Smooth muscle cell of the brain vasculature (primary cell): Measurements from ENCODE around the gene FSTL4.

Experiments used
- DNase-seq: peaks from one replicate; pipeline ENCODE4 v3.0.0-alpha.2; 2012; ENCODE audit warnings: low read depth, low spot score

The FSTL4 gene

DNA sequence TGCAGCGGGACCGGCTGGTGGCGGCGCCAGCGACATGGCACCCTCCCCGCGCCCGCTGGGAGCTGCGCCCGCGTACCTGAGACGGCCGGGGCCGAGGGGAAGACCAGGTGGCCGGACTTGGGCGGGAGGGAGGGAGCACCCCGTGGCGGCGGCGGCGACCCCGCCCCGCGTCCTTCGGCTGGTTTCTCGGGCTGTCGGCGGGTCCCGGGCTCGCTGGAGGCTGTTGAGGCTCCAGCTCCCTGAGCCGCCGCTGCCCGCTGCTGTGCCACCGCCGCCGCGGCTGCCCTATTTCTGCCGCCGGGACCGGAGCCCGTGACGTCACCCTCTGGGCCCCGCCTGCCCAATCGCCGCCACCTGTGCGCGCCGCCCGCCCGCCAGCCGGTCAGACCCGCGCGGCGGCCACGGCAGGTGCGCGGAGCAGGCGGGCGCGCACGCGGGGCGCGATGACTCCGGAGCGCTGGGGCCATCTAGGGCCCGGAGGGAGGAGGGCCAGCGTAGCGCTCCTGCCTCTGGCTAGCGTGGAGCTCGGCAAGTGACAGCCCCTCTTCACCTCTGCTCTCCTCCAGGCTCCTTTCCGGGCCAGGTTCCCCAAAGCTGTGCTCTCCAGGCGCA lies at the start of gene FSTL4:
Gene FSTL4, minus strand, starts transcription at position 293 of the 612 bp plus-strand sequence.
- no peak for DNase-seq

DNA sequence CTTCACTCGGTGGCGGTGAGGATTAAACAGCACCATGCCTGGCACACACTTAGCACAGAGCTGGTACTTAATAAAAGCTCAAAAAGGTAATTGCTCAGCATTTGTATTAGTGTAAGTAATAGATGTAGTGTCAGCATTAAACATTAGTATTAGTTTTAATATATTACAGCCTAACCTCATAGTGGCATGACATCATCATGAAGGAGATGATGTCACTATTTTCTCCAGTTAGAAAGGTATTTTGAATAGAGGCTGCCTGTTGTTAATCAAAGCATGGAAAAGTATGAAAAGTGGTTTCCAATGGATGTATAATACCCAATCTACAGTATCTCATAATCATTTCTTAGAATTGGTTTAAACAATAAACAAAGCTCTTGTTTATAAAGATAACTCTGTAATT lies 49.0 kb upstream of the FSTL4 start:
- no peak for DNase-seq

DNA sequence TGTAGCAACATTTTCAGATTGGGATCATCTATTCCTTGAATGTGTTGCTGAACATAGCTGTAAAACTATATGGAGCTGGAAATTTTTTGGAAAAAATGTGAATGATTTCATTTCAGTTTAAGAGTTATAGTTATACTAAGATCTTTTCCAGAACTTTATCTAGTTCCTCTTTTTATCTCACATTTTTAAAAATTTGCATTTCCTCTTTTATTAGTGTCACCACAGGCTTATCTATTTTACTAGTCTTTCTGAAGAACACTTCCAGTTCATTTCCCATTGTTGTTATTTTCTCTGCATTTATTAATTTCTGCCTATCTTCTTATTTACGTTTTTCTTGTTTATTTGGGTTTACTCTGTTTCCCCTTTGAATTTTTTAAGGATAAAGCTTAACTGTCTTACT lies 46.0 kb upstream of the FSTL4 start:
- no peak for DNase-seq

DNA sequence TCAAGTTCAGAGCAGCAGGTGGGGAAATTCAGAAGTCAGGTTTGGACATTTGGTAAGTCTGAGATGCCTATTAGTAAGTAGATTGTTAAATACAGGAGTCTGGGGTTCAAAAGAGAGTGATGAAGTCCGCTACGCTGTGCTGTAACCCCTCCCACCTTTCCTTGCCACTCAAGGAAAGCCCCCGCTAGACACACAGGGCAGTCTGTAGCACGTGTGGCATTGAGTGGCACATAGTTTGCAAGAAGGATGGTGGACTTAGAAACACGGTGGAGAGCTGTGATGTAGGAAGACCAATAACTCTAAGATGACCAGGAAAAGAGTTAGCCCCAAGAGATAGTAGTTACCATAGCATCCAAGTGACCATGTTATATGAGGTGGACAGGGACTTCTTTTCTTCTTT lies 44.7 kb upstream of the FSTL4 start:
- DNase-seq: no peak

DNA sequence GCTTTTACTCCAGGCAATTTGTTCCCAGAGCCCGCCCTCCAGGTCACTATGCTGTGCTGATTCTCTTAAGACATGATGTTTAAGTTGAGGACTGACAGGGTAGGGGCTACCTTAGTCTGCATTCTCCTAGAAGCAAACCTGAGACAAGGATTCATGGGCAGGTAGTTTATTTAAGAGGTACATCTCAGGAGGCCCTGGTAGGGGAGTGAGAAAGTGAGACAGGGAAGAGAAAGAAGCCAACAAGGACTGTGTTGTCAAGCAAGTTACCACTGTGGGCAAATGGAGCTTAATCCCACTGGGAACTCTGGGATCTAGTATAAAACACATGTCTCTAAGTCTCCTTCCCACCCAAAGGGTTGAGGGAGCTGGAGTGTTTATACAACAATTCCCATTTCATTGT lies 43.6 kb upstream of the FSTL4 start:
- no peak for DNase-seq

DNA sequence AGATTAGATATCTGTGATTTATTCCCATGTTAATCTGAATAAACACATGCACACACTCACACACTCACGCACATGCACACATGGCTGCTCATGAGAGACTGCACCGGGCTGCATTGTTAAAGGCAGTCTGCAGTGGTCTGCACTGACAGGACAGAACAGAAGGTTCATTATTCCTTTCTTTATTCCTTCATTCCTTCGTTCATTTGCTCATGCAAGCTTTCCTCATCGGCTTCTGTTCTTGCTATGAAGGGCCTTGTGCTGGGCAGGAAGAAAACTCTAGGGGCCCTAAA lies 41.4 kb upstream of the FSTL4 start:
- no peak for DNase-seq

DNA sequence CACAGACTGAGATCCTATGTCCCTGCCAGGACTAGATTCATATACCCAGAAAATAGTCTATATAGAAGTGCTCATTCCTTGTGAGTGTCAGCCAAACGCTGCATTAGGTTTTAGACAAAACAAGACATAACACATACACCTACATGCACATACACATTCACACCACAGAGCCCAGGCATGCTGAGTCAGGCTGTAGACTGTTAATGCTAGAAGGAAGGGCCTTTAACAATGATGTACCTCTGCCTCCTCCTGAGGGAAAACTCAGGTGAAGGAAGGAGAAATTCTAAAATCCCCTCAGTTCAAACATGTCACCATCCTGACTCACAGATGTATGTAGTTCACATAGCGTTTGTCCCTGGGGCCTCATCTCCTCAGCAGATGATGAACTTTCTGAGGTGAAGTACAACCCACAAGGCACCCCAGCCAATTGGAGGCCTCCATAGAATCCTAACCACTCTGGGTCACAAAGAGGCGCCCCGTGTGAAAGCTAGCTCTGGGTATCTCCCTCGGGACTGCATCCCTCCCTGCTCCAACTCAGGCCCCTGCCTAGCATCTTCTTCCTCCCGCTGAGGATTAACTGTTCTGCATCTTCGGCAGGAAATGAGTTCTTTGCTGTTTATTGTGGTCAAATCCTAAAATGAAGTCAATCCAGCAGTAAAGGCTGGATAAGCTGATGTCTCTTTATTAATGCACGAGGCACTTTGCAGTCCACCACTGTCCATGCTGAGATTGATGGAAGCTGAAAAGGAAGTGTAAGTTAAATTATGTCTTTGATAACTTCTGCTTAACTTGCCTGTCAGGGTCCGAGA lies 40.8 kb upstream of the FSTL4 start:
- DNase-seq: no peak

DNA sequence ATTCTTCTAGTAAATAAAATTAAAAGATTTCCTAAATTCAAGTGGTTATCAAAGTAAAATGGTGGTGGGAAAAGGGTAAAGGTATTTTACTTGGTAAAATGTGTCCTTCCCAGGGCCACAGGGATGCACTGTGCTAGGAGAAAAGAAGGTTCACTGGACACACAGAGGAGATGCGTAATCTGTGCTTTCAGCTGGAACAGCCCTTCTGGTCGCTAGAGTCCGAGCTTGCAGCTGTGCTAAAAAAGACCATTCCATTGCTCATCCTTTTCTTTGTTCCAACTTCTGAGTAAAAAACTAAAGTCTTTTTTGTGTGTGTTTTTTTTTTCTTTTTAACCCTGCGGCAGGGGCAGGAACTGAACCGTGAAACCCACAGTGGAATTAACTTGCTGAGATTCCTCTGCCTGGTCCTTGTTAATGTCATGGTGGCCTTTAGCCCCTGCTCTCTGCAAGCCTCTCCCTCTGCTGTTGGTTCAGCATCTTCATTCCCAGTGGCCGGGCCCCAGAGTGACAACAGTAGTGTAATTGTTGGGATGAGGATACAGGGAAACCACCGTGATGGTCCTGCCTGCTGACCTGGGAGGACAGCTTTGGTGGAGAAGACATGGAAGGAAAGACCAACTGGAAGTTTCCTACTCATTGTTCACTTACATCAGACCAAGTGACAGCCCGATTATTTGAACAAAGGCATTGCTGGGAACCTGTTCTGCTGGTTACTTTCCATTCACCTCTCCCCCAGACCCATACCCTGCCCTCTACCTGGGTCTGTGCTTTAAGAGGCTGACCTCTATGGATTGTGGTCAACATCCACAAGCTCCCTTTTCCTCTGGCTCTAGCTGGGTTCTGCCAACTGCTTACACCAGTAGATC lies 31.9 kb upstream of the FSTL4 start:
- DNase-seq: no peak

DNA sequence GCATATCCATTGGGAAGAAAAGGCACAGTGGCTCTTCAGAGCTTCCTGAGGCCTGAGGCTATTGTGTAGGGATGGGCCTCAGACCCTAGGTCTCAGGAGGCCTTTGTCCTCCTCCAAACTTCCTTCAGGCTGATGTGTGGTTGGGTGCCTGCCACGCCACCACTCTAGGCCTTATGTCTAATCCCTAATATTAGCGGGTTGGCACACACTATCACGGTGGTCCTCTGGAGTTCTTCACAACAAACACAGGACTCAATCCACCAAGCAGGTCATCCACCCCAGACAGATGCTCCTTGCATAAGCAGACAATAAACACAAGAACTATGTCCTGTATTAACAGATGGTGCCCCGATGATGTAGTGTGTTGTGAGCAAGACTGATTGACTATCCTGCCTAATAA lies 31.0 kb upstream of the FSTL4 start:
- DNase-seq: no peak

DNA sequence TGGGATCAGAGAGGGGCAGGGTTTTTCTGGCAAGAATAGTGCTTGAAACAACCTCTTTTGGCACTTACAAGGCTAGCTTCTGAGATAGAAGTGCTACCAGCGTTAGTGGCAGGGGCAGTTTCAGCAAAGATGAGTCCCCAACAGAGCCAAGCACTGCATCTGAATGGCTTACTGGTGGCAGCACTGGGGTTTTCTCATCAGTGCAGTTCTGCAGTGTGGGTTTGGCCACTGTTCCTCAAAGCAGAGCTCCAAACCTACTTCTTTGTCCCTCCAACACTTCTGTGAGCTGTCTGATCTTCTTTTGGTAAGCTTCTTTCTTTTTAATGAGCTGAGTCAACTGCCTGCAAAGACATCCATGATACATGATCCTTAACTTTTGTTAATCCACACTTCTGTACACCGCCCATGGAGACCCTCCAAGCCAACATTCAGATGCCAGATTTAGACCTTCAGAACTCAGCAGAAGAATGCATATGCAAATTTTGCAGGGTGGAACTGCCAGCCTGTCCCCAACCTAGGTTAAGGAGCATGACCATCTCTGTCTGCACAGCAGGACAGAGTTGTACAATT lies 29.9 kb upstream of the FSTL4 start:
- no peak for DNase-seq

DNA sequence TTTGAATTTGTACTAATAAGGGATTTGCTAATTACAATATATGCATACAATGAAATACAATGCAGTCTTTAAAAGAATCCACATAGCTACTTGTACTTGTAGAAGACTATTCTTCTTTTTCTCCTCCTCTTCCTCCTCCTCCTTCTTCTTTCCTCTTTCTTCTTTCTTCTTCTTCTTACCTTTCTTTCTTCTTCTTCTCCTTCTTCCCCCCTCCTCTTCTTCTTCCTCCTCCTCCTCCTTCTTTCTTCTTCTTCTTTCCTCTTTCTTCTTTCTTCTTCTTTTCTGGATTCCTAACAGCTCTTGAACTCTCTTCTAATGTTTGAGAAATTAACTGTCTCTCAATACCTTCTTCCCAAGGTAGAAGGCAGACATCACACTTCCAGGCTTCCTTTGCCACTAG lies 29.3 kb upstream of the FSTL4 start:
- DNase-seq: no peak

DNA sequence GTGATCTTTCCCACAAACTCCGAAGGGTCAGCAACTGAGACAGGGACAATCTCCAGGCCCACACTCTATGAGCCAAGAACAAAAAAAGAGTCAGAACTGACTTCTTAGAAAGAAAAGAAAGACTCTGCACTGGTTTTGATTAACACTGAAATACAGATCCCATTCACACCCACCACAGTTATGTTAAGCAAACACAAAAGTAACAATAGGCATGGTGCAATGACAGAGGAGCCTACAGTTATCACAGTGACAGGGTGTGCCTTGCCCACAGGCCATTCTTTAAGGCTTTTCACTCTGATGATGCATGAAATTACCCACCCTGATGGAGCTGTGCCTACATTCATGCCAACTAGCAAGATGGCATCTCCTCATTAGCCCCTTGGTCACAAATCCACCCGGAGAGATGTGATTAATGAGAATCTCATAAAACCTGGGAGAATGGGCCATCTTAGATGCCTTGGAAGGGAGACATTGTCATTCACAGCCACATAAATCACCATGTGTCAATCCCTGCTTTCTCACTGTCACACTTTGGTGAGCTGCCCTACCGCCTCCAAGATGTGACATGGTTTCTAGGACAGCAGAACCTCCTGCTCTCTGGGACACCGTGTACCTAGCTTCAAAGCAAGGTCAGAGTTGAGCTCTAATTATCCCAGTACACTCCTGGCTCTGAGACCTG lies 27.6 kb upstream of the FSTL4 start:
- no peak for DNase-seq

DNA sequence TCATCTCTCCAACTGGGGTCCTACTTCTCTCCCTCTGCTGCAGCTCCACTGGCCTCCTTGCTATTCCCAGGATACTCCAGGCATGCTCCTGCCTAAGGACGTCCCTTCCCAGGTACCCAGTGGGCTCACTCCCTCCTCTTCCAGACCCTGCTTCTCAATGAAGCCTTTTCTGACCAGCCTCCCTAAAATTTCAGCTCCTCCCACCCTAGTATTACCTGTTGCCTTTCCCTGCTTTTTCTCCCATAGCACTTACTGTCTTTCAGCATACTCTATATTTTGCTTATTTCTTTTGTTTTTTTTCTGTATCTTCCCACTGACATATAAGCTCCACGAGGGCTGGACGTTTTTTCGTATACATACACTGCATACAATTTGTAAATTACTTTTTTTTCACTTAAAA lies 26.1 kb upstream of the FSTL4 start:
- no peak for DNase-seq

DNA sequence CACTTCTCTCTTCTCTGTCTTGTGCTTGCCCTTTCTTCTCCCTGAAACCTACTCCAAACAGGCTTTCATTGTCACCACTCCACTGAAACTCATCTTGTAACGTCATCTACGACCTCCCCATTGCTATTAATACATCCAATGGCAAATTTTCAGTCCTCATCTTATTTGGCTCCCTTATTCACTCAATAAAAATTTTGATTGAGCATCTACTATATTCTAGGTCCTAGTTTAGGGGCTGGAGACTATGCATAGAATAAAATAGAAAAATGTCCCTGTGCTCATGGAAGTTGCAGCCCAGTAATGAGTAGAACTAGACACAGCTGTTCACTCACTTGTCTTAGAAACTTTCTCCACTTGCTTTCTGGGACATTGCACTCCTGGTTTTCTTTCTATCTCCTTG lies 24.9 kb upstream of the FSTL4 start:
- no peak for DNase-seq

DNA sequence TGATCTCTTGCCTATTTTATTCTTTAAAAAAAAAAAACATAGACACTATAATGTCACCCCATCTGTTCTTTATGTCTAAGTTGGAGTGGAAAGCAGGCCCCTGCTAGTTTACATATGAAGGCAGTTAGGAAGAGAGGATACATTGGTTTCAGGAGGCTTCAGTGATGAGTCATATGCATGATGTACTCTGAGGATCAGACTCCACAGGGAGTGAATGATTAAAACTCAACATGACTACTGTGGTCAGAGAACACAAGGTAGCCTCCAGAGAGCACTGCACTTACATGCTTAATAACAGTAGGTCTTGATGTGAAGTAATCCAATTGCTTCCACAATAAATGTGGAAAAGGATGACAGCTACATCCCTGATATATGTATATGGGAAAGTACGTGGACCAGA lies 22.7 kb upstream of the FSTL4 start:
- DNase-seq: peak; percentile 26

DNA sequence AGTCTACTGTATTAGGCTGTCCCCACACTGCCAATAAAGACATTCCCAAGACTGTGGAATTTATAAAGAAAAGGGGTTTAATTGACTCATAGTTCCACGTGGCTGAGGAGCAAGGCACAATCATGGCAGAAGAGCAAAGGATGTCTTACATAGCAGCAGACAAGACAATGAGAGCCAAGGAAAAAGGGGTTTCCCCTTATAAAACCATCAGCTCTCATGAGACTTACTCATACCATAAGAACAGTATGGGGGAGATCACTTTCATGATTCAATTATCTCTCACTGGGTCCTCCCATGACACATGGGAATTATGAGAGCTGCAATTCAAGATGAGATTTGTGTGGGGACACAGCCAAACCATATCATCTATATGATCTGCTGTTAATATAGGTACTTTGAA lies 14.8 kb upstream of the FSTL4 start:
- DNase-seq: no peak

DNA sequence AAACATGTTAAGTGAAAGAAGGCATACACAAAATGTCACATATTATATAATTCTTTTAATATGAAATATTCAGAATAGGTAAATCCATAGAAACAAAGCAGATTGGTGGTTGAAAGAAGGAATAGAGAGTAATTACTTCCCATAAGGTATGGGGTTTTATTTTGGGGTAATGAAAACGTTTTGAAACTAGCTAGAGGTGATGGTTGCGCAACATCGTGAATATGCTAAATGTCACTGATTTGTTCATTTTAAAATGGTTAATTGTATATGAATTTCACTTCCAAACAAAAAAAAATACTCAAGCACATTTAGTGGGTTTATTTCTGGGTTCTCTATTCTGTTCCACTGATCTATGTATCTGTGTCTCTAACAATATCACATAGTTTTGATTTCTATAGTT lies 12.0 kb upstream of the FSTL4 start:
- no peak for DNase-seq

DNA sequence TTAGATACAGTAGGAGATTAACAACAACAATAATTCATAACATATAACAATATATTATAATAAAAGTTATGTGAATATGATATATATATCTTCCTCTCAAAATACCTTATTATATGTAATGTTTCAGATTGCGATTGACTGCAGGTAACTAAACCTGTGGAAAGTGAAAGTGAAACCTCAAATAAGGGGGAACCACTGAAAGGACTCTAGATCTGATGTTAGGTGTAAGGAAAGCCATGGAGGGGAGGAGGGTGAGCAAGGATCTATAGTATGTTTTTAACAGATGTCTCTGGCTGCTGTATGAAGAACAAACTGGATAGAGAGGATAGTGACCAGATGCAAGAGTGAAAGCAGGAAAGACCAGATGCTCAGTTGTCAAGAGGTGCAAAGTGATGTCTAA lies 5.8 kb upstream of the FSTL4 start:
- no peak for DNase-seq

DNA sequence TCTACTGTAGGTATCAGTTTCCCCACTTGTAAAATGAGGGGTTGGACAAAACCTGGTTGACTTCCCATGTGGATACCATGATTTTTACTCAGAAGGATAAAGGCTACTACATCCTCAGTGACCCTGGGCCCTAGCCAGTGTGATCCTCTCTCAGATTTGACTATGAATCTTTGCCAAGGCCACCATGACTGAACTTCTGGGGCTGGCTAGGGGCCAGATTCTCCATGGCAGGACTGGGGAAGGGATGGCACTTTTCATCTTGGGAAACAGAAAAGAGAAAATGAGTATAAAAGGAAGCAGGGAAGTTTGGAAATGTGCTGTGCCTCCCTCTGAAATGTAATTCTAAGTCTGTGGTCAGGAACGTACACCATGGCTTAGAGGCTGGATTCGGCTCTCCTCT lies 1.4 kb upstream of the FSTL4 start:
- DNase-seq: no peak

DNA sequence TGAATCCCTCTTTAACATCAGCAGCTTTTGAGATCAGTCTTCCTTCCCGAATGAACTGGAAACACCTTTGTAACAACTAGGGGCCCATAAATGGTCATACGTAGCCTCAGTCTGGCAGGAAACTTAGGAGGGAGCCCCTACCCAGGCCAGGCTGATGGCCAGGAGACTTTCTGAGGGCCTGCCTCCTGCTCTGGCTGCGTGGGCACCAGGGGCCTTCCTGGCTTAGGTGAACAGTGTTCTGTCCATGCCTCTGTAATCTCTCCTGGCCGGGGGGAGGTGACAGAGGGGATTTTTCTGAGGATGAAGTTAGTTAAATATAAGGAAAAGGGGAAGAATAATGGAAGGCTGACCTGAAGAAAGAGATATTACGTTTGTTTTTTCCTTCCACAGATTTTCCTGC lies 843 bp upstream of the FSTL4 start:
- no peak for DNase-seq

DNA sequence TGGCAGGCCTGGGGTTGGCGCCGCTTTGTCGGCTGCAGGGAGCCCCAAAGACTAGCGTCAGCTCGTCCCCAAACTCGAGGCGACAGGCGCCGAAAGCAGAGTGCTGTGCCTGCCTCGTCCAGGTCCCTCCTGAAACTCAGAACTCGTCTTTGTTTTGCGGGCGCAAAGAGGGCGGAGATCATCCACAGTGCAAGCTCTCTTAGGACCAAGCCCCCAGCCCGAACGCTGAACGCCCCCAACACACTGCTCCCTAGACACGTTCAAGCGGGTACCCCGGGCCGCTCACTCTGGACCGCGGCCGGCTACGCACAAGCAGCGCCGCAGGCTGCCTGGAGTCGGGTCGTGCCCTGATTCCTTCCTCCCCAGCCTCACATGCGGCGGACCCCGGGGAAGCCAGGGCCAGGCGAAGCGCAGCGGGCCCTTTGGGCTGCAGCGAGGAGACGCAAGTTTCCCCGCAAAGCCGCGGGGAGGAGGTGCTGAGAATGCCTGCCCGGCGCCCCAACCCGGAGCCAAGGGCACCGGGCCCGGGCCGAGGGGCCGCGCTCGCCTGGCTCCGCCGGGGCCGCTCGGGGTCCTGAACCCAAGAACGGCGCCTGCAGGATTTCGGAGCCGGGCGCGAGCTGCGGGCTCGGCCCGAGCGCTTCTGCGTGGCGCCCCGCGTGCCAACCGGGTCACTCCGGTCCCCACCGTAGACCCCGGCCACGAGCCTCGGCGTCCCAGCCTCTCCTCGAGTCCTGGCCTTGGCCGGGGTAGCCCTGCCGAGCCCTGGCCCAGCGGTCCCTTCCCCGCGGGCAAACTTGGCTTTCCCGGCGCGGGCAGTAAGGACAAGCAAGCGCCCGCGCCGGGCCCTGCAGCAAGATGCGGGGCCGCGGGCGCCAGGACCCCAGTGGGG lies 738 bp downstream of the FSTL4 start:
- DNase-seq: no peak
